Neural cell (in vitro differentiated cells): Measurements from ENCODE around the gene DCPS.

Experiments
- CTCF ChIP-seq: fragments of 450-650 bp; IDR thresholded peaks from 2 replicates; pipeline ENCODE4 v1.5.1; 2014; ENCODE audit warnings: antibody characterized with exemption, mild to moderate bottlenecking, moderate library complexity; ENCODE audit not compliant: poor library complexity, severe bottlenecking
- EP300 ChIP-seq: fragments of 450-650 bp; conservative IDR thresholded peaks from 2 replicates; pipeline ENCODE4 v1.6.1; 2014; ENCODE audit warnings: antibody characterized with exemption, mild to moderate bottlenecking, moderate library complexity; ENCODE audit not compliant: poor library complexity, severe bottlenecking
- MXI1 ChIP-seq: fragments of 450-650 bp; conservative IDR thresholded peaks from 2 replicates; pipeline ENCODE4 v1.6.1; 2014; ENCODE audit warnings: antibody characterized with exemption, mild to moderate bottlenecking; ENCODE audit not compliant: poor library complexity, severe bottlenecking
- POLR2AphosphoS5 ChIP-seq: IDR thresholded peaks from 2 replicates; pipeline ENCODE4 v1.6.1; 2012
- RAD21 ChIP-seq: fragments of 450-650 bp; conservative IDR thresholded peaks from 2 replicates; pipeline ENCODE4 v1.6.1; 2014; ENCODE audit warnings: antibody characterized with exemption, mild to moderate bottlenecking, moderate library complexity
- REST ChIP-seq: IDR thresholded peaks from 2 replicates; pipeline ENCODE4 v1.6.1; 2012; ENCODE audit warnings: borderline replicate concordance

- TF ChIP-seq POLR2AphosphoS5: no peak
- no peak for TF ChIP-seq CTCF
- TF ChIP-seq REST: no peak
- TF ChIP-seq MXI1: no peak
- no peak for TF ChIP-seq EP300
- no peak for TF ChIP-seq RAD21
These were observed 90.2 kb downstream of the DCPS start for GRCh38 chr11:126394036-126394435.
